GM19438 (cell line): ENCODE results near the gene MTFR2.

Experiments
- ATAC-seq: cut with Tn5 transposase; IDR thresholded peaks from one replicate; pipeline ENCODE4 v1.9.1; 2021; ENCODE audit warnings: low read depth; ENCODE audit not compliant: unreplicated experiment

The MTFR2 gene

DNA sequence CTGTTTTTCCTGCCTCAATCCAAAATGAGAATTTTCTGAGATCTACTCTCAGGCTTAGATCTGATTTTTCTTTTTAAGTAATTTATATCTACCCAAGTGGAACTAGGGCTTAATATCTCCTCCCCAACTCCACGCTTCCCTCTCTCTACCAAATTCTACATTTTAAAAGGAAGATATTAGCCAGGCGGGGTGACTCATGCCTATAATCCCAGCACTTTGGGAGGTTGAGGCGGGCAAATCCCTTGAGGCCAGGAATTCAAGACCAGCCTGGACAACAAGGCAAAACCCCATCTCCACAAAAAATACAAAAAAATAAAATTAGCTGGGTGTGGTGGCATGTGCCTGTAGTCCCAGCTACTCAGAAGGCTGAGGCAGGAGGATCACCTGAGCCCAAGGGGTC lies 61.0 kb downstream of the MTFR2 start:
- no peak for ATAC-seq

DNA sequence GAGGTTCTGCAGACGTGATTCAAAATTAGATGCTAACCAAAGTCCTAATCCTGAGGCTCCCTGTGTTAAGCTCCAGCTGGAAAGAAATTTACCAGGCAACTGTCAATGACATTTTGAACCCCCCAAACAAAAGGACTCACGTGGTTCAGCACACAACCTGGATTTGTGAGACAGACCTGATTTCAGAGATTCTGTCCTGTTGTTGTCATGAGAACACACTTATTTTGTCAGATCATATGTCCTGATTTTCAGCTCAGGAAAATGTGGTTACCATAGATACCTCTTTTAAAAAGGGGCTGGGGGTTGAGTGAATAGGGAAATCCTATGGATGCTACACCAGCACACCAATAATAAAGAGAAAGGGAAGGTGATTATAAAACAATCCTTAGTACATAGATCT lies 61.6 kb downstream of the MTFR2 start:
- ATAC-seq, result no peak

DNA sequence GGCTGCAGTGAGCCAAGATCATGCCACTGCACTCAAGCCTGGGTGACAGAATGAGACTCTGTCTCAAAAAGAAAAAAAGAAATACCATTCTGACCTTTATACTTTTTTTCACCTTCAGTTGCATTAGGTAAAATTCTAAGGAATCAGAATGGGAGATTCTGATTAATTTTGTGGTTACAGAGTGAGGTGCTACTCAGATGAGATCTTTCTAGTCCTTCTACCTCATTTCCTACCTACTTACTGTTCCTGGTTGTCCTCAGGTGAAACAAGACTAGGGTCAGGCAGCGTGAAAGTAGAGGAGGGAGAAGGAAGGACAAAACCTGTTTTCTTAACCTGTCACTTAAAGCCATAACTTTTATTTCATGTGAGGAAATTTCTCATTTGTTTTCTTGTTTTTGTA lies 63.7 kb downstream of the MTFR2 start:
- no peak for ATAC-seq

DNA sequence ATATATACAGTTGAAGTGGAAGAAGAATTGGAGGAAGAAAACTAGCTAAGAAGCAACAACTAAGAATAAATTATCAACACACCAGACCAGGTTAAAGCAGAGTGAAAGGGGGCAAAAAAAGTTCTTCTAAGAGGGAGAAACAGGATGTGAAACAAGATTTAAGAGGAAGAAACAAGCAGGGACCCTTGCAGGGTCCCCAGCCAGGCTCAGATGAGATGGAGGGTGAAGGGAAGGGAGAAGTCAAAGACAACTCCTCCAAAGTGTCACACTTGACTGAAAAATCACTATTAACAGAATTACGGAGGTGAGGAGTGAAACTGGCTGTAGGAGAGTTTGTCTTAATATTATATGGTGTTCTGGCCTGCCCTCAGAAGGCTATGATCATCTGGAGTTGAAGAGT lies 65.4 kb downstream of the MTFR2 start:
- ATAC-seq, result no peak

DNA sequence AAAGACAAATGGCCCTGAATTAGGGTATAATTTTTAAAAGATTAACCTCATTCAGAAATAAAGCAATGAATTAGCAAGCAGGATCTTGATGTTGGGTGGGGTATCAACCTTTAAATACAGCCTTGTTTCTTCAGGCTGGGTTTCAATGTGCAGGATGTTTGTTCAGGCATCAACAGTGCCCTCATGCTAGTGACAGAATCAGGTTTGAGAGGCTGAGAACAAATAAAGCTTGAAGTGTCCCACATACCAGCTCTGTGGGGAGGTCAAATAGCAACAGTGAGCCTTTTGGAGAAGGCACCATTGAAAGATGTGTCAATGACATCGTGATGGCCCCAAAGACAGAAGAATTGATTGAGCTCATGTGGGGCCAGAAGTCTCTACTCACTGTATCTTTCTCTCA lies 68.2 kb downstream of the MTFR2 start:
- ATAC-seq, result no peak

DNA sequence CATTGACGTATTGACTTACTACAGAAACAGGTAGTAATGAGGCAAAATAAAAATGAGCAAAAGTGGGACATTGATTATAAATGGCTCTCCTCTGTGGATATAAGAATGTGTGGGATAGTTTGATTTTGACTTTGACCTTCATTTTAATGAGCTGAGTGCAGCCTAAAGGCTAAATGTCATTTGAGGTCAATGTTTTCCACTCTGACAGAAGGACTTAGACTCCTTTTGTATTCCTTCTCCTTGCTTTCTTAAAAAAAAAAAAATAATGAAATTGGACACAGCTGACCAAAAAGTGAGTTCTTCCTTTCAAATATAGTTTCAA lies 68.6 kb downstream of the MTFR2 start:
- ATAC-seq, result no peak
